ENCODE results near the gene RNF34. TPM values are rescaled to one million over a fixed set of nuclear protein-coding genes. Genes with fewer than 3 reads are reported as not detected.

The RNF34 gene
- total RNA-seq, 1 experiment from 2014 or later = 53.6 TPM

GRCh38 chr12:121390856-121391255 lies 9.1 kb upstream of the RNF34 start (continued):
- TF ChIP-seq ATF6 (CRISPR knock-in tag; IDR thresholded peaks at IDR 0.05) (no peak), SMAD4 (CRISPR knock-in tag; IDR thresholded peaks at IDR 0.05) (no peak), ETV6 (CRISPR knock-in tag; IDR thresholded peaks at IDR 0.05) (no peak), ESRRA (CRISPR knock-in tag; IDR thresholded peaks at IDR 0.05; ENCODE audit: borderline replicate concordance) (no peak), MAX (CRISPR knock-in tag; IDR thresholded peaks at IDR 0.05) (no peak), ZBTB21 (CRISPR knock-in tag; IDR thresholded peaks at IDR 0.05; ENCODE audit: borderline replicate concordance) (no peak), NFATC4 (CRISPR knock-in tag; IDR thresholded peaks at IDR 0.05) (no peak)

- no peak overlapping the region for H3K27ac Mint-ChIP-seq
- H3K4me1 Mint-ChIP-seq = no peaks in the 10 kb centered on the region
- DNase-seq (ENCODE audit: low spot score) = no peak
- CTCF ChIA-PET = no interaction called here
- no peak overlapping the region for H3K4me3 Mint-ChIP-seq
- POLR2A ChIA-PET = interaction anchor here (1.2 kb wide), 1 partner anchor 39 kb away, joined by 3 read pairs; no protein-coding TSS in a partner anchor
- ATAC-seq = no peak
- TF ChIP-seq FOXK1 (CRISPR knock-in tag; IDR thresholded peaks at IDR 0.05) (no peak), NR2C2 (CRISPR knock-in tag; IDR thresholded peaks at IDR 0.05) (no peak), STAT6 (CRISPR knock-in tag; conservative IDR thresholded peaks at IDR 0.05; ENCODE audit: low read depth) (no peak), OVOL2 (CRISPR knock-in tag; IDR thresholded peaks at IDR 0.05; ENCODE audit: borderline replicate concordance) (no peak), USF1 (CRISPR knock-in tag; IDR thresholded peaks at IDR 0.05) (no peak), GTF2I (CRISPR knock-in tag; conservative IDR thresholded peaks at IDR 0.05) (no peak), ZNF317 (CRISPR knock-in tag; IDR thresholded peaks at IDR 0.05; ENCODE audit: borderline replicate concordance, low read depth) (no peak), E2F5 (CRISPR knock-in tag; IDR thresholded peaks at IDR 0.05) (no peak), SP1 (CRISPR knock-in tag; conservative IDR thresholded peaks at IDR 0.05) (no peak), CREM (CRISPR knock-in tag; IDR thresholded peaks at IDR 0.05) (no peak), CDX4 (CRISPR knock-in tag; IDR thresholded peaks at IDR 0.05; ENCODE audit: borderline replicate concordance) (no peak)
- H3K27me3 Mint-ChIP-seq (ENCODE audit: low read depth) = no peaks in the 10 kb centered on the region; the same call in 1 of the 2 replicates
- H3K9me3 Mint-ChIP-seq = no peaks in the 10 kb centered on the region
- no peaks in the 10 kb centered on the region for H3K36me3 Mint-ChIP-seq
Observed at GRCh38 chr12:121391619-121392324, 8.1 kb upstream of the RNF34 start.

Measured in WTC11 (cell line).